Hepatocyte (in vitro differentiated cells): Measurements from ENCODE around the gene KCND2.

Experiments
- CTCF ChIP-seq: fragments of 200-600 bp; sonication (generic); IDR thresholded peaks from 2 replicates; pipeline ENCODE4 v1.5.1; 2016; ENCODE audit warnings: antibody characterized with exemption, mild to moderate bottlenecking; ENCODE audit not compliant: poor library complexity
- EZH2 ChIP-seq: fragments of 200-600 bp; sonication (generic); IDR thresholded peaks from 2 replicates; pipeline ENCODE4 v1.6.1; 2016; ENCODE audit warnings: antibody characterized with exemption, mild to moderate bottlenecking, borderline replicate concordance
- EZH2phosphoT487 ChIP-seq: fragments of 200-600 bp; sonication (generic); IDR thresholded peaks from one replicate; pipeline ENCODE4 v1.6.1; 2018; ENCODE audit warnings: antibody characterized with exemption, mild to moderate bottlenecking, low read depth, moderate library complexity; ENCODE audit not compliant: unreplicated experiment, severe bottlenecking

- TF ChIP-seq CTCF (no peak), EZH2 (no peak), EZH2phosphoT487 (no peak)
These were observed 20.1 kb downstream of the KCND2 start for GRCh38 chr7:120293027-120293426.
